Ascending aorta (tissue), 2 donors: ENCODE results near the gene NID2. TPM values are rescaled to one million over a fixed set of nuclear protein-coding genes. Genes with fewer than 3 reads are reported as not detected.

ENCODE experiments used
- DNase-seq, 2 donors: peaks; one replicate each; pipeline ENCODE4 v3.0.0-alpha.2; 2019; ENCODE audit warnings: low spot score in 2 of 2
- H3K27ac ChIP-seq, 2 donors: fragments of 200-600 bp; sonication (generic); one replicate each; pipeline ENCODE4 v1.5.1; 2016 to 2017; ENCODE audit warnings: mild to moderate bottlenecking in 1 of 2
- H3K27me3 ChIP-seq: fragments of 200-600 bp; sonication (generic); one replicate; pipeline ENCODE4 v1.5.1; 2017
- H3K36me3 ChIP-seq, 2 donors: fragments of 200-600 bp; sonication (generic); one replicate each; pipeline ENCODE4 v1.5.1; 2016
- H3K4me1 ChIP-seq, 2 donors: fragments of 200-600 bp; sonication (generic); one replicate each; pipeline ENCODE4 v1.5.1; 2016 to 2017; ENCODE audit warnings: mild to moderate bottlenecking in 1 of 2
- H3K4me3 ChIP-seq, 2 donors: fragments of 200-600 bp; sonication (generic); one replicate each; pipeline ENCODE4 v1.5.1; 2016 to 2017; ENCODE audit warnings: mild to moderate bottlenecking in 1 of 2
- H3K9me3 ChIP-seq, 2 donors: fragments of 200-600 bp; sonication (generic); one replicate each; pipeline ENCODE4 v1.5.1; 2016
- CTCF ChIP-seq, 3 experiments: fragments of 200-600 bp in 2 of 3; fragments of 450-650 bp in 1 of 3; sonication (generic) in 2 of 3; IDR thresholded peaks; one replicate each; pipeline ENCODE4 v1.5.1; 2016 to 2019; ENCODE audit warnings: antibody characterized with exemption in 3 of 3, mild to moderate bottlenecking in 1 of 3, moderate library complexity in 1 of 3
- intact Hi-C: fragments of 100-400 bp; cut with DNase I; formaldehyde crosslinking; loops from one replicate; pipeline ENCODE4 v1.15.1; 2023
- total RNA-seq: library from RNA; depleted of rRNA; stranded (reverse); fragments of >200 nt; gene quantifications from one replicate; pipeline ENCODE4 v1.1.0, GENCODE V29; 2016

The NID2 gene
- total RNA-seq, 1 donor from 2014 or later, result 12.2 TPM

GRCh38 chr14:51989293-51990234 lies 79.3 kb downstream of the NID2 start, which contains the start of gene RTRAF:
Gene RTRAF (plus strand): TSS chr14:51989546. CDS start chr14:51989640, 94 bp downstream.
- no peaks in the 10 kb centered on the region for H3K9me3 ChIP-seq
- peaks cover 0 to 3% of the 10 kb centered on the region in 2 donors for H3K4me1 ChIP-seq
- peaks cover 16 to 17% of the 10 kb centered on the region in 2 donors for H3K36me3 ChIP-seq
- peak; percentile 59 to 96 for DNase-seq
- peak within 1 kb of the TSS; percentile 86 to 94 for H3K27ac ChIP-seq
- H3K27me3 ChIP-seq, result no peaks in the 10 kb centered on the region
- TF ChIP-seq CTCF (IDR thresholded peaks at IDR 0.05), result no peak
- intact Hi-C loops, result loop anchor here (2.0 to 5.0 kb wide), 4 partner anchors 43 to 563 kb away; partner anchors contain the start of genes FRMD6, GPR137C, NID2 and TXNDC16
- H3K4me3 ChIP-seq, result peak within 1 kb of the TSS; percentile 89 to 94

DNA sequence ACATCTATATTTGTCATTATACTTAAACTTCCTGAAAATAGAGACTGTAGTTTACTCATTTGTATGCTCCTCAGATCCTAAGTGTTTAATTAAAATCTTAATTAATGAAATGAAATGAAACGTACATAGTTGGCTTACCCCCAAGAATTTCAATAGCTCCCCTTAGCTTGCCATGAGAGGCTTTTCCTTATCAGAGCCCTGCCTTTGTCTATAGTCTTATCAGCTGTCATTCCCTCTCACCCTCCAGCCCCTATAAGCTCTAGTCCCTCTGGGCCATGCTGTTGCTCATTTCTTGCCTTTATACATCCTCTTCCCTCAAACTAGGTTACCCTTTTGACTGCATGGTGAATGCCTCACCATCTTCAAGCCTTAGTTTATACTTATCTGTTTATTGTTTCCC lies 80.6 kb downstream of the NID2 start:
- intact Hi-C loops, result loop anchor here (2.0 to 5.0 kb wide), 3 partner anchors 45 to 336 kb away; partner anchors contain the start of genes FRMD6 and NID2
- H3K27ac ChIP-seq, result peak overlapping the region in 1 of 2 donors; percentile 94

GRCh38 chr14:51981218-51981854 lies 87.5 kb downstream of the NID2 start:
- intact Hi-C loops, result no loop called here
- Histone ChIP-seq H3K36me3 (no peaks in the 10 kb centered on the region), H3K27ac (no peak overlapping the region), H3K9me3 (no peaks in the 10 kb centered on the region), H3K4me3 (no peak overlapping the region), H3K4me1 (peaks cover 0 to 2% of the 10 kb centered on the region in 2 donors), H3K27me3 (no peaks in the 10 kb centered on the region)
- no peak for TF ChIP-seq CTCF (IDR thresholded peaks at IDR 0.05)
- no peak for DNase-seq

More for the DNA sequence above, 80.6 kb downstream of the NID2 start:
- H3K27me3 ChIP-seq, result no peaks in the 10 kb centered on the region
- no peak for TF ChIP-seq CTCF (IDR thresholded peaks at IDR 0.05)
- peak overlapping the region in 1 of 2 donors; percentile 89 for H3K4me3 ChIP-seq
- peaks cover 0 to 3% of the 10 kb centered on the region in 2 donors for H3K4me1 ChIP-seq
- peaks cover 6 to 17% of the 10 kb centered on the region in 2 donors for H3K36me3 ChIP-seq
- no peak for DNase-seq
- H3K9me3 ChIP-seq, result no peaks in the 10 kb centered on the region

GRCh38 chr14:51979088-51979709 lies 89.7 kb downstream of the NID2 start:
- TF ChIP-seq CTCF (IDR thresholded peaks at IDR 0.05), result peak; percentile 49 to 90 (median 90)
- peak overlapping the region in 1 of 2 donors; percentile 2 for H3K4me3 ChIP-seq

DNA sequence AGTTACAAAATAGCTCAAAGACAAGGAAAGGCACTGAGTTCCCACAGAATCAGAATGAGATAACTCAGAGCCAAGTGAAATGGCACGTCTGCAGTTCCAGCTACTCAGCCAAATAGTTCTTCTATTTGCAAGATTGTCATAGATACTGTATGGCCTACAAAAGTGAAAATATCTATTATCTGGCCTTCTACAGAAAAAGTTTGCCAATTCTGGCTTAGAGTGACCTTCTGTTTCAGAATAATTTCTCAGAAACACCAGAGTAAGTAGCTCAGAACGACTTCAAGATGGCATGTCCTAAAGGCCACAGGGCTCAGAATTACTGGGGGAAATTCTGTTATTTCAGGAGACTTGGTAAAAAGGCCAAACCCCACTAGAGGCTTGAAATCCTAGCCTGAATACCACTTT lies 90.2 kb downstream of the NID2 start:
- no peak for DNase-seq
- Histone ChIP-seq H3K4me3 (no peak overlapping the region), H3K9me3 (no peaks in the 10 kb centered on the region), H3K36me3 (no peaks in the 10 kb centered on the region), H3K4me1 (peaks cover 0 to 2% of the 10 kb centered on the region in 2 donors), H3K27me3 (no peaks in the 10 kb centered on the region), H3K27ac (peak overlapping the region in 1 of 2 donors; percentile 32)
- intact Hi-C loops, result no loop called here
- no peak for TF ChIP-seq CTCF (IDR thresholded peaks at IDR 0.05)

More at GRCh38 chr14:51979088-51979709, 89.7 kb downstream of the NID2 start:
- peaks cover 0 to 2% of the 10 kb centered on the region in 2 donors for H3K4me1 ChIP-seq
- intact Hi-C loops, result no loop called here
- peak overlapping the region in 1 of 2 donors; percentile 32 for H3K27ac ChIP-seq
- no peaks in the 10 kb centered on the region for H3K27me3 ChIP-seq
- H3K9me3 ChIP-seq, result no peaks in the 10 kb centered on the region
- no peaks in the 10 kb centered on the region for H3K36me3 ChIP-seq
- DNase-seq, result peak in 1 of 2 donors; percentile 89
